ENCODE data around the gene UTP3. TPM values are rescaled to one million over a fixed set of nuclear protein-coding genes. Genes with fewer than 3 reads are reported as not detected.

UTP3 gene
- total RNA-seq, 4 donors from 2014 or later: 13.3 to 37.1 (median 15.6) TPM

DNA sequence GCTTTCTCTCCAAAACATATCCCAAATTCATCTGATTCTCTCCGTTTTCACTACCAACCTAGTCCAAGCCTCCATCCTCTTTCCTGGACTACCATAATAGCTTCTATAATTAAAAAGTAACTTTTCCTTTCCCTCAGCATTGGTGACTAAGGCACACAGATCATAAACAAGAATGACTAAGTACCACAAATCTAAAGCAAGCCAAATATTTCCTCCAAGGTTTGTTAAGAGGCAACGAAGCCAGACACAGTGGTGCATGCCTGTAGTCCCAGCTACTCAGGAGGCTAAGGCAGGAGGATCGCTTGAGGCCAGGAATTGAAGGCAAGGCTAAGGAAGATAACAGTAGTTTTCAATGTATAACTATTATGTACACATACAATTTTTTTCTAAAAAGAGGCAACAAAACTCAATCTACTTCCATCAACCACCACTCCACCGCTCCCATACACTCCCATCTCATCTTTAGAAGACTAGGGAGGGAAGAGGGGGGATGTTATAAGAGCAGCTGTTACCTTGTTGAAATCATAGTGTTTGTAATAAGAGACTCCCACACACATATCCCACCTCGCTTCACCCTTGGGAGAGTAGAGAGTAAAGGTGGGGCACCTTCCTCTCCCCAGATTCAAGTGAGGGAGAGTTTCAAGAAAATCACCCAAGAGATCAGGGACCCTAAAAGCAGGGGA is 17.9 kb upstream of the UTP3 start:
- H3K4me3 ChIP-seq: no peak overlapping the region
- no peaks in the 10 kb centered on the region for H3K27me3 ChIP-seq
- H3K4me1 ChIP-seq: no peaks in the 10 kb centered on the region
- no peak overlapping the region for H3K27ac ChIP-seq
- DNase-seq: no peak
- no peaks in the 10 kb centered on the region for H3K9me3 ChIP-seq
- TF ChIP-seq POLR2A (IDR thresholded peaks at IDR 0.05): no peak
- TF ChIP-seq, protein P1, sequence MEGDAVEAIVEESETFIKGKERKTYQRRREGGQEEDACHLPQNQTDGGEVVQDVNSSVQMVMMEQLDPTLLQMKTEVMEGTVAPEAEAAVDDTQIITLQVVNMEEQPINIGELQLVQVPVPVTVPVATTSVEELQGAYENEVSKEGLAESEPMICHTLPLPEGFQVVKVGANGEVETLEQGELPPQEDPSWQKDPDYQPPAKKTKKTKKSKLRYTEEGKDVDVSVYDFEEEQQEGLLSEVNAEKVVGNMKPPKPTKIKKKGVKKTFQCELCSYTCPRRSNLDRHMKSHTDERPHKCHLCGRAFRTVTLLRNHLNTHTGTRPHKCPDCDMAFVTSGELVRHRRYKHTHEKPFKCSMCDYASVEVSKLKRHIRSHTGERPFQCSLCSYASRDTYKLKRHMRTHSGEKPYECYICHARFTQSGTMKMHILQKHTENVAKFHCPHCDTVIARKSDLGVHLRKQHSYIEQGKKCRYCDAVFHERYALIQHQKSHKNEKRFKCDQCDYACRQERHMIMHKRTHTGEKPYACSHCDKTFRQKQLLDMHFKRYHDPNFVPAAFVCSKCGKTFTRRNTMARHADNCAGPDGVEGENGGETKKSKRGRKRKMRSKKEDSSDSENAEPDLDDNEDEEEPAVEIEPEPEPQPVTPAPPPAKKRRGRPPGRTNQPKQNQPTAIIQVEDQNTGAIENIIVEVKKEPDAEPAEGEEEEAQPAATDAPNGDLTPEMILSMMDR (IDR thresholded peaks at IDR 0.05): no peak
- H3K36me3 ChIP-seq: no peaks in the 10 kb centered on the region

DNA sequence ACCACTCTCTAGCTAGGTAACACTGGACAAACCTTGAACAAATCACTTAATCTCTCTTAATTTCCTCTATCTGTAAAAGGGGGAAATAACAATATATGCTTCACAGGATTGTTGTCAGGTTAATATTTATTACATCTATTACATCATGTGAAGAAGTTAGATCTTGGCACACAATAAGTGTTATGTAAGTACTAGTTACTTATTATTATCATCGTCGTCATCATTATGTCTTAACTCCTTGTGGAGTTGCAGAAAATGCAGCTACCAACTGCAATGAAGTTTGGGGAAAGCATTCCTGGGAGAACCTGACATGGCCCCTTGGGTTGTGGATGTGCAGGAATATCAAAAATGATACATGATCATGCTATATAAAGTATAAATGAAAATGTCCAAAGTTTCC is 17.2 kb upstream of the UTP3 start:
- TF ChIP-seq, protein P1 (IDR thresholded peaks at IDR 0.05): no peak
- TF ChIP-seq POLR2A (IDR thresholded peaks at IDR 0.05): no peak
- H3K9me3 ChIP-seq: no peaks in the 10 kb centered on the region
- H3K36me3 ChIP-seq: no peaks in the 10 kb centered on the region
- no peaks in the 10 kb centered on the region for H3K27me3 ChIP-seq
- H3K4me1 ChIP-seq: no peaks in the 10 kb centered on the region
- H3K4me3 ChIP-seq: no peak overlapping the region
- DNase-seq: no peak
- H3K27ac ChIP-seq: no peak overlapping the region

DNA sequence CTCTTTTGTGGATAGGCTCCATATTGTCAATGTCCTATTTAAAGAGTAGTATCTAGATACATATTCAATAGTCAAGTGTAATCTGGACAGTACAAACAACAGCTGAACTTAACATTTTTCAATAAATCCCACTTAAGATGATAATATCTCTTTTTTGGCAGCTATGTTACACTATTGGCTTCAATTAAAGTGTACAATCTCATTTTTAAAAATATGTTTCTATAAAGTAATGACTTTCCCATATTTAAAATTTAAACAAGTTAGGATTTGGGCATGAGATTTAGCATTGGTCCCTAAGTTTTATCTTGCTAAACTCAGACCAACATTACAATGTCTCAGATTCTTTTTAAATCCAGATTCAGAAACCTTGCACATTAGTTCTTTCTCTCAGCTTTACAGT is 14.1 kb upstream of the UTP3 start:
- Histone ChIP-seq H3K27me3 (no peaks in the 10 kb centered on the region), H3K36me3 (no peaks in the 10 kb centered on the region), H3K27ac (no peak overlapping the region), H3K4me3 (no peak overlapping the region), H3K9me3 (no peaks in the 10 kb centered on the region), H3K4me1 (peaks cover 0 to 4% (median 0%) of the 10 kb centered on the region in 4 donors)
- no peak for DNase-seq
- no peak for TF ChIP-seq POLR2A (IDR thresholded peaks at IDR 0.05)
- TF ChIP-seq, protein P1 (IDR thresholded peaks at IDR 0.05): no peak

DNA sequence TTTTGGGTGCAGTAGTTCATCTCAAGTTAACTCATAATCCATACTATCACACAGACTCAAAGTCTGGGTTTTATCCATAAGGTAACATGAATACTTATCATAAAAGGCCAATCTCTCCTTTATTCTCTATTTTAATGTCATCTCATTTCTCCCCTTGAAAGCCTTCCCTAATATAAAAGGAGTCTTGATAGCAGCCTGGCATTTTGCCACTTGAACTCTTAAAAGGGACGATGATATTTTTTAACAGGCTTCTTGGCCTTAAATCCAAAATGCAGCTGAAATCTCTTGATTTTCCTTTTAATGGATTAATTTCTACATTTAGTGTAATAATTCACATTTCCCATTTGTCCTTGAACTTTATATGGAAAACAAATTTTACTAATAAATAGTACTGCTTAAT is 13.6 kb upstream of the UTP3 start:
- no peak overlapping the region for H3K27ac ChIP-seq
- peaks cover 0 to 4% (median 0%) of the 10 kb centered on the region in 4 donors for H3K4me1 ChIP-seq
- no peak overlapping the region for H3K4me3 ChIP-seq
- no peaks in the 10 kb centered on the region for H3K36me3 ChIP-seq
- no peaks in the 10 kb centered on the region for H3K27me3 ChIP-seq
- no peak for DNase-seq
- no peaks in the 10 kb centered on the region for H3K9me3 ChIP-seq
- TF ChIP-seq POLR2A (IDR thresholded peaks at IDR 0.05): no peak
- TF ChIP-seq, protein P1 (IDR thresholded peaks at IDR 0.05): no peak

DNA sequence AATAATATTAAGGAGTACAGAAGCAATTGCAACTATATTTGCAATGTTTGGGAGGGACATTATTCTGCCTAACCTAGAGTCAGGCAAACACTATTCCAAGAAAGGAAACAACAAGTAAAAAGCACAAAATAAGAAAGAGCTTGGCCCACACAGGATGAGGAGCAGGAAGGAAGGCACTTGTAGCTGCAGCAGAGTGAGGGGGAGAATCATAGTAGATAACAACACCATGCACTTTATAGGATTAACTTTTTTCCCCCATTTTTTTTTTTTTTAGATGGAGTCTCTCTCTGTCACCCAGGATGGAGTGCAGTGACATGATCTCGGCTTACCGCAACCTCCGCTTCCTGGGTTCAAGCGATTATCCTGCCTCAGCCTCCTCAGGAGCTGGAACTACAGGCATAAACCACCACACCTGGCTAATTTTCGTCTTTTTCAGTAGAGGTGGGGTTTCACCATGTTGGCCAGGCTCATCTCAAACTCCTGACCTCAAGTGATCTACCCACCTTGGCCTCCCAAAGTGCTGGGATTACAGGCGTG is 11.7 kb upstream of the UTP3 start:
- Histone ChIP-seq H3K27ac (peak overlapping the region in 1 of 4 donors; percentile 63), H3K9me3 (no peaks in the 10 kb centered on the region), H3K4me1 (peaks cover 0 to 10% (median 0%) of the 10 kb centered on the region in 4 donors), H3K4me3 (no peak overlapping the region), H3K27me3 (no peaks in the 10 kb centered on the region), H3K36me3 (no peaks in the 10 kb centered on the region)
- no peak for TF ChIP-seq POLR2A (IDR thresholded peaks at IDR 0.05)
- DNase-seq: no peak

DNA sequence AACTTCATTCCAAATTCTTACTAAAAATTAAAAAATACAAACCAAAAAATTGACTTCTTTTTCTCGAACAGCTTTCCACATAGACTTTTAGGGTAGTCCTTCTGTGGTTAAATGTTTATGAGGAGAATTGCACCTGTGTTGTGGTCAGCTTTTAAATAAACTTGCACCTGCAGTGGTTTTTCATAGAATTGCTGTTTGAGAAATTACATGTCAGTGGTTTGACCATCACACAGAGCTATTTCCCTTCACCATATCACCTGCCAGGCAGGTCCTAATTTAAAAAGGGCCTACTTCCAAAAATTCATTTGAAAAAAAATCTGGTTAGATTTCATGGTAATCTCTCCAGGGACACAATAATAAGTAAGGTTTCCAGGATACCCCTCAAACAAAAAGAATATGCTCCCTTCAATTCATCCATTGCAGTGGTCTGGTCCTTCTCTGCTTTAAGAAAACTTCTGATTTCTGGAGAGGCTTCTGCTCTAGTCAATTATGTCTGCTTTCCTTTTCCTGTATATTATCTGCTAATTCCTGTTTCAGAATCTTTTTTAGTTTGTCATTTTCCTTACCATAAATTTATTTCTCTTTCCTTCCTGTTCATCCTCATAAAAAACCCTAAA is 9.8 kb upstream of the UTP3 start:
- TF ChIP-seq, protein P1 (IDR thresholded peaks at IDR 0.05): no peak
- no peak for TF ChIP-seq POLR2A (IDR thresholded peaks at IDR 0.05)
- Histone ChIP-seq H3K27me3 (no peaks in the 10 kb centered on the region), H3K27ac (peak overlapping the region in 2 of 4 donors; percentile 5 to 69), H3K9me3 (no peaks in the 10 kb centered on the region), H3K36me3 (no peaks in the 10 kb centered on the region), H3K4me1 (peaks cover 0 to 10% (median 0%) of the 10 kb centered on the region in 4 donors), H3K4me3 (no peak overlapping the region)
- DNase-seq: no peak
